ENCODE data around the gene SLC43A2.
"Not testable (repeated sequence)": the region's sequence is repeated elsewhere in the genome, so short reads cannot be mapped to it uniquely, and the experiment has no call there.

DNA sequence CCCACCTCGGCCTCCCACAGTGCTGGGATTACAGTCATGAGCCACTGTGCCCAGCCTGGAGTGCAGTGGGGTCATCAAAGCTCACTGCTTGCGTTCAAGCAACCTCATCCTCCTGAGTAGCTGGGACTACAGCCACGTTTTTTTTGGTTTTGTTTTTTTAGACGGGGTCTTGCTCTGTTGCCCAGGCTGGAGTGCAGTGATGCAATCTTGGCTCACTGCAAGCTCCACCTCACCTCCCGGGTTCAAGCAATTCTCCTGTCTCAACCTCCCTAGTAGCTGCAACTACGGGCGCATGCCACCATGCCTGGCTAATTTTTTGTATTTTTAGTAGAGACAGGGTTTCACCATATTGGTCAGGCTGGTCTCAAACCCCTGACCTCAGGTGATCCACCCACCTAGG, 24.2 kb upstream of the SLC43A2 start:
- TF ChIP-seq, protein P1, sequence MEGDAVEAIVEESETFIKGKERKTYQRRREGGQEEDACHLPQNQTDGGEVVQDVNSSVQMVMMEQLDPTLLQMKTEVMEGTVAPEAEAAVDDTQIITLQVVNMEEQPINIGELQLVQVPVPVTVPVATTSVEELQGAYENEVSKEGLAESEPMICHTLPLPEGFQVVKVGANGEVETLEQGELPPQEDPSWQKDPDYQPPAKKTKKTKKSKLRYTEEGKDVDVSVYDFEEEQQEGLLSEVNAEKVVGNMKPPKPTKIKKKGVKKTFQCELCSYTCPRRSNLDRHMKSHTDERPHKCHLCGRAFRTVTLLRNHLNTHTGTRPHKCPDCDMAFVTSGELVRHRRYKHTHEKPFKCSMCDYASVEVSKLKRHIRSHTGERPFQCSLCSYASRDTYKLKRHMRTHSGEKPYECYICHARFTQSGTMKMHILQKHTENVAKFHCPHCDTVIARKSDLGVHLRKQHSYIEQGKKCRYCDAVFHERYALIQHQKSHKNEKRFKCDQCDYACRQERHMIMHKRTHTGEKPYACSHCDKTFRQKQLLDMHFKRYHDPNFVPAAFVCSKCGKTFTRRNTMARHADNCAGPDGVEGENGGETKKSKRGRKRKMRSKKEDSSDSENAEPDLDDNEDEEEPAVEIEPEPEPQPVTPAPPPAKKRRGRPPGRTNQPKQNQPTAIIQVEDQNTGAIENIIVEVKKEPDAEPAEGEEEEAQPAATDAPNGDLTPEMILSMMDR (IDR thresholded peaks at IDR 0.05): not testable (repeated sequence)
- not testable (repeated sequence) for TF ChIP-seq POLR2A (IDR thresholded peaks at IDR 0.05)

Measured in stomach (tissue), 4 donors.